TTC549 (cell line): ENCODE results near the gene SIGLEC1.

Source experiments
- FAIRE-seq: peaks from 2 replicates; lab custom pipeline; 2012; peaks lifted over from hg19 to GRCh38; lab: Jason Lieb, UNC

SIGLEC1 gene

DNA sequence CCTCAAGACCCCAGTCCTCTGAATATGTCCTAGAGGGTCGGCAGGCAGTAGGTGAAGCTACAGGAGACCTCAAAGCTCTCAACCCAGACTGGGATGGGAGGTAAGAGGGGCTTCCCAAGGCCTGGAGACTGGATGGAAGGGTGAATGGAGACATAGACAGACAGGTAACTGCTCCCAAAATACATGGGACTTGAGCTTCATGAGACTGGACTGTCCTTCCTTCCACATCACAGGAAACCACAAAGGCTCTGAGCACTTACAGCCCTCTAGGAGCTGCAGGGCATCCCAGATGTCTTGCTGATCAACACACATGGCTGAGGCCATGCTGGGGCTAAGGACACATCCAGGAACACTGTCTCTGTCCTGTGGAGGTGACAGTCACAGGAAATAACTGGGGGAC is 31.6 kb upstream of the SIGLEC1 start:
- FAIRE-seq, result no peak

GRCh38 chr20:3743251-3743650 is 30.9 kb upstream of the SIGLEC1 start:
- FAIRE-seq, result no peak

GRCh38 chr20:3741836-3742458 is 29.5 kb upstream of the SIGLEC1 start:
- FAIRE-seq, result no peak

GRCh38 chr20:3740615-3741301 is 28.4 kb upstream of the SIGLEC1 start:
- no peak for FAIRE-seq

GRCh38 chr20:3739926-3740451 is 27.6 kb upstream of the SIGLEC1 start:
- FAIRE-seq, result no peak

- no peak for FAIRE-seq
These were observed 26.9 kb upstream of the SIGLEC1 start for GRCh38 chr20:3739054-3739925.

DNA sequence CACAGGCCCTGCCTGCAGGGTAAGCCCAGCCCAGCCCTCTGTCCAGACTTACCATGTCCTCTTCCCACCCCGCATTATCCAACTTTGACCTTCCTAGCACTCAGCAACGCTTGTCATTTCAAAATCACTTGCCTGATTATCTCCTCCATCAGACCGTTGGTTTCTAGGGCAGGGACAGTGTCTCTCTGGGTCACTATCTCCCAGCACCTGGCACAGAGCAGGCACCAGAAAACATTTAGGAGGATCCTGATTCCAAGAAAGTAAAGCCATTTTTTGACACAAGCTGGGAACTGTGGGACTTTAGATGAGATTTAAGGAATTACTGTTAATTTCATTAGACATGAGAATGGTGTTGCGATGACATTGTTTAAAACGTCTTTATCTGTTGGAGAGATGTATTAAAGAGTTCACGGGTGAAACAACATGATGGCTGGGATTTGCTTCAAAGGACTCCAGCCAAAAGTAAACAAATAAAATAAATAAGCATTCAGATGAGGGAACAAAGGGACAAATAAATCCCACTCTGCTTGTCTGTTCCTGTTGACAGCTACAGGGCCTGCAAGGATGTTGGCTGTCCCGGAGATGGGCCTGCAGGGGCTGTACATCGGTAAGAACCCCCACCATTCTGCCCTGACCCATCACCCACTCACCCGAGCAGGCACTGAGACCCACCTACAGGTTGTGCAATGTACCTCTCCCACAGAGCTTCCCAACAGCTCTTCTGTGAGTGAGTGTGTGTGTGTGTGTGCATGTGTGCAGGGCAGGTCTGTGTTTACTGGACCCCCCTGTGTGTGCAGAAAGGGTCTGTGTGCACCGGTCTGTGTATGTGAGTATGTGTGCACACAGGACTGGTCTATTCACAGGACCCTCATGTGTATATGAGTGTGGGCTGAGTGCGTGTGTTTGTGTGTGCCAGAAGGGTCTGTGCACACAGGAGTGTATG is 26.0 kb upstream of the SIGLEC1 start:
- FAIRE-seq, result no peak

DNA sequence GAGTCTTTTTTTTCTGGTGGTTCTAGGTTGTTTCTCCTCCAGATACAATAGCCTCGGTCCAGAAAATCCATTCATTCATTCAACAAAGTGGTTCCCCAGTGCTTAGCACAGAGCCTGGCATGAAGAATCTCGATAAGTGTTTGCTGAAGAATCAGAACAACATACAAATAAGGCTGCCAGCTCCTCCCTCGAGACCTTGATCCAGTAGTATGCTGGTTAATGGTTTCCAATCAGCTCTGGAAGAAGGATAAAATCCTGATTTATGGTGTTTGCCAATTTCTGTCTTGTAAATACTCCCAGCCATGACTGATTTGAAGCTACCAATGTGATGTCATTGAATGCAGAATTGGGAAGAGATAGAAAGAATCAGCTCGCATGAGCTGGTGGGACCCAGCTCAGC is 23.4 kb upstream of the SIGLEC1 start:
- no peak for FAIRE-seq

GRCh38 chr20:3734111-3734843 is 21.9 kb upstream of the SIGLEC1 start:
- FAIRE-seq, result no peak

- FAIRE-seq, result no peak
These were observed 21.0 kb upstream of the SIGLEC1 start for GRCh38 chr20:3733119-3733995.

GRCh38 chr20:3732327-3733118 is 20.1 kb upstream of the SIGLEC1 start, which contains the start of gene HSPA12B:
Gene HSPA12B (plus strand): TSS chr20:3732685. CDS start chr20:3738675, 5,990 bp downstream.
- FAIRE-seq, result no peak

- FAIRE-seq, result no peak
These were observed 19.5 kb upstream of the SIGLEC1 start for GRCh38 chr20:3731944-3732326.

GRCh38 chr20:3730803-3731672 is 18.6 kb upstream of the SIGLEC1 start:
- no peak for FAIRE-seq

DNA sequence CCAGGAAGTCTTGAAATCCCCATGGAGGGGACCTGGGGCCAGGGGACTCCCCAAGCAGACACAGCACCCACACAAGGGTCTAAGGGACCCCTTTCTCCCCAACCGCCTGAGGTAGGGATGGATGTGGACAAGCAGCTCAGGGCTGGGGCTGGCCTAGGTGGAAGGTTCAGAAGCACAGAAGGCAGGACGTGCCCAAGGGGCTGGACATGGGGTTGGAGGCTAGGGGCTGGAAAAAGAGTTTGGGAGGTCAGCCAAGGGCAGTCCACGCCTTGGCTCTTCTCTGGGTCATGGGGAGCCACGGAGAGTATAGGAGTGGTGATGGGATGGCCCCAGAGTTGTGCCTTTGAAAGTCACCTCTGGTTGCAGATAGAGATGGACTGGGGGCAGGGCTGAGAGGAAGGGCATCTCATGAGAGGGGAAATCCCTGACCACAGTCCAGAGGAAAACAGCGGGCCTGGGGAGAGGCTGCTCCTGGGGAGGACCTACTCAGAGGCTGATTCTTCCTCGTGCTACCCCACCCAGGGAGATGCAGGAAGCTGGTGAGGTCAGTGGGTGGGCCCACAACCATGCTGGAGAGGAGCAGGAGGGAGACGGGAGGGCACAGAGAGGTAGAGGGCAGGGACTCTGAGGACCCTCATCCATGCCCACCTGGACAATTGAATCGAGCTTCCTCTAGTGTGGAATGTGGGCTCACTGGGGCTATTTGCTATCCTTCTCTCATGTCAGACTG is 17.6 kb upstream of the SIGLEC1 start:
- FAIRE-seq, result no peak

DNA sequence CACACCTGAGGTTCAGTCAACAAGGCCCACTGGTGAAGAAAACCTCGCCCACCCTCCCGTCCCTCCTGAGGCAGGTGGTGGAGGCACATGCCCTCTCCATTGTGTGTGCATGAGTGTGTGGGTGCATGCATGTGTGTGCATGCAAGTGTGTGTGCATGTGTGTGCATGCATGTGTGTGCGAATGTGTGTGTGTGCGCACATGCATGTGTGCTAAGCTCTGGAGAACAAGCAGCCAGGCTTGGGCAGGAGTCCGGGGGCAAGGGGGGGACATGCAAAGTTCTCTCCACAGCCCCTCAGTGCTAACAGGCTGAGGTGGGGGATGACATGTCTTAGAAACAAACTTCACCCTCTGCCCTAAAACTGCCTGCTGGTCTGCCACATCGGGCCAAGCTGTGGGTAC is 17.0 kb upstream of the SIGLEC1 start:
- no peak for FAIRE-seq

DNA sequence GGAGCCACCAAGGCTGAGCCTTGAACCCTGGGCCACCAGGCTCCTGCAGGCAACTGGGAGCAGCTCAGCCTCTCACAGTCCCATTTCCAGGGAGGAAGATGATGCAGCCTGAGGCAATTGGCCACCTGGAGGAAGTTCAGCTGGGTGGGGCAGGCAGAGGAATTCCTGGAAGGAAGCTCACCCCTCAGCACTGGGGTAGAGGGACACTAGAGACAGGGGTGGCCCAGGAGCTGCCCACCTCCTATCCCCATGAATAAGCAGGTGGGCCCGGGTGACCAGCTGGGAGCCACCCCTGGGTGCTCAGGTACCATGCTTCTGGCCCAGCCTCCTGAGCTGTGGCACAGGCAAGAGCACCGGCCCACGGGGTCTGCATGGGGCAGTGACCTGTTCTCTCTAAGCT is 16.5 kb upstream of the SIGLEC1 start:
- FAIRE-seq, result no peak

GRCh38 chr20:3728354-3728753 is 16.0 kb upstream of the SIGLEC1 start:
- no peak for FAIRE-seq
